GM20000 (cell line): Measurements from ENCODE around the gene YIPF5.

ENCODE experiments used
- DNase-seq: peaks from one replicate; pipeline ENCODE4 v3.0.0; 2012; ENCODE audit warnings: low spot score
- TF ChIP-seq, protein P1 (sequence below): IDR thresholded peaks from 2 replicates; pipeline ENCODE4 v1.5.1; 2012; ENCODE audit warnings: mild to moderate bottlenecking, control low read depth; ENCODE audit errors: extremely low read depth, missing control alignments

YIPF5 gene

DNA sequence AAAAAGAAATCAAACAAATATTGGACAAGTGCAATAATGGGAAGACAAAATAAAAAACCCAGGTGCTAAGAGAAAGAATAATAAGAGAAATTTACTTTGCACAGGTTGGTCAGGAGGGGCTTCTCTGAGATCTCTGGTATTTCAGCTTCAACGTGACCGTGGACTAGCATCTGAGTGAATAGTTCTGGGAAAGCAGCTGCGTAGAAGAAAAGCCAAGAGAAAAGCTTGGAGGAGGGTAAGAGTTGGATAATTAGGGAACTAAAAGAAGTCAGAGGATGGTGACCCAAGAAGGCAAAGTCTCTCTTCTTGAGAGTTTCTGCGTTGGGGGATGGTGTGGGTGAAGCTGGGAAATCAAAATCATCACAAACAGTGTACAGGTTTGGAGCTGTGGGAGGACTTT is 41.6 kb downstream of the YIPF5 start:
- TF ChIP-seq, protein P1, sequence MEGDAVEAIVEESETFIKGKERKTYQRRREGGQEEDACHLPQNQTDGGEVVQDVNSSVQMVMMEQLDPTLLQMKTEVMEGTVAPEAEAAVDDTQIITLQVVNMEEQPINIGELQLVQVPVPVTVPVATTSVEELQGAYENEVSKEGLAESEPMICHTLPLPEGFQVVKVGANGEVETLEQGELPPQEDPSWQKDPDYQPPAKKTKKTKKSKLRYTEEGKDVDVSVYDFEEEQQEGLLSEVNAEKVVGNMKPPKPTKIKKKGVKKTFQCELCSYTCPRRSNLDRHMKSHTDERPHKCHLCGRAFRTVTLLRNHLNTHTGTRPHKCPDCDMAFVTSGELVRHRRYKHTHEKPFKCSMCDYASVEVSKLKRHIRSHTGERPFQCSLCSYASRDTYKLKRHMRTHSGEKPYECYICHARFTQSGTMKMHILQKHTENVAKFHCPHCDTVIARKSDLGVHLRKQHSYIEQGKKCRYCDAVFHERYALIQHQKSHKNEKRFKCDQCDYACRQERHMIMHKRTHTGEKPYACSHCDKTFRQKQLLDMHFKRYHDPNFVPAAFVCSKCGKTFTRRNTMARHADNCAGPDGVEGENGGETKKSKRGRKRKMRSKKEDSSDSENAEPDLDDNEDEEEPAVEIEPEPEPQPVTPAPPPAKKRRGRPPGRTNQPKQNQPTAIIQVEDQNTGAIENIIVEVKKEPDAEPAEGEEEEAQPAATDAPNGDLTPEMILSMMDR = no peak
- no peak for DNase-seq

DNA sequence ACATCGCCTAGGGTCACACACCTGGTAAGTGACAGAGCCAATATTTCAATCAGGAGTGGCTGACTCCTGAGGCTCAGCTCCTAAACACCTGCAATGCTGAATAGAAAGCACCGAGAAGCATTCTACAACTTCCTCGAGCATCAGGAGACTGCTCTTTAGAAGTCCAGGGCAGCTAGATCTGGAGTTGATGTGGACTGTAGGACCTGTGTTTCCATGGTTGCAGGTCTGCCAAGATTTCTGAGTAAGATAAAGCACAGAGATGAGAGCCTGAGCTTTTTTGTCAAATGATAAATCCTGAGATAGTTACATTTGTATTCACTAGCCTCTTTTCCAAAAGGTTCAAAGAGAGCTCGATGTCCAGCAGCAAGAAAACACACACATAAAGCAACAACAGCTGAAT is 43.8 kb downstream of the YIPF5 start:
- no peak for DNase-seq
- TF ChIP-seq, protein P1 = no peak

DNA sequence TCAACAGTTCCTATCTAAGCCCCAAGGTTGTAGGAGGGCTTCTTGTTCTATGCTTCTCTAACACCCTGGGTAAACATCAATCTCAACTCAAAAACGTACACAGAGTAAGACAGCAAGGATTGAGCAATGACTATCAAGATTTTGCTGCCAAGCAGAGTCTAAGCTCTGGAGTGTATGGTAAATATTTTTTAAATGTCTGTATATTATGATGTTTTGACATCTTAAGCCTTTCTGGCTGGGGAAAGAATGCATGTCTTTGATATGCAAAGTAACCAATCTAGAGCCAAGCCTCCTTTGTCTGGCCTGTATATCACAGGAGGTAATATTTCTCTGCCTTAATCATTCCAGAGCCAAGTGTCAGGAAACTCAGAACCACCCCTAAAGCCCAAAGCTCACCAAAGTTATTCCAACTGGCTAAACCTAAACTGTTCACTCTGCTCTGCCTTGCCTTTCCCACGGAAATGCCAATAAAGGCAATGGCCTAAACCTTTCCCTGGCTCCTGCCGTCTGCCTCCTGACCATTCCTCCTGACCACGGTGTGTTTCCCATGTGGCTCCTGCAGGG is 45.2 kb downstream of the YIPF5 start:
- no peak for DNase-seq
- TF ChIP-seq, protein P1 = no peak

DNA sequence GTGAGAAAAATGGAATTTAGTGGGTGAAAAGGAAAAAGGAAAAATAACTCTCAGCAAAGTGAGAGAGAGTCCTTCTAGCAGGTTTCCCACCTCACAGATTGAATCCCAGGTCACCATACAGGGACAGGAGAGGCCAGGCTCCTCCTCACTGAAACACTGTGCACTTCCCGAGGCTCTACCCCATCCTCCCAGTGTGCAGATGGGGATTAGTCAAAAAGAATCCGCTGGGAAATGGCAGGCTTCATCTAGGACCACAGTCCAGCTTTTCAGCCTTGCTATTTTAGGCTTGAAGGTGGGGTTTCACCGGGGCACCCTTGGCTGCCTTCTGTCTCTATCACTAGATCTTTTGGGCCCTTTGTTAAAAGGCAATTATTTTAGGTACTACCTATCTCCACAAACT is 47.8 kb downstream of the YIPF5 start:
- DNase-seq = no peak

DNA sequence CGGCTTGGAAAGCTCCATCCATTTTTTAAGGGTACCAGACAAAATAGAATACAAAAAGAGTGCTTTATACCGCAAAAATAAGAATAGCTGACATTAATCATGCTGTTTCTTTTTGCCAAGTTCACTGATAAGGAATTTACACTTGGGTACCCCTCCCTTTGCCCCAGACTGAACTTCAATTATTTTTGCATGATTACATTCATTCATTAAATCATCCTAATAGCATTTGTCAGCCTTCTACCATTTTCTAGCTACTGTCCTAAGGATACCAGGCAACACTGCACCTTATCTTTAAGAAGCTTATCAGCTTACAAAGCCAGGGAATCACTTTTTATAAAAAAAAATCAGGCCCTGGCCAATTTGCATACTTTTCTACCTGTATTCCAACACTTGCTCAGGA is 48.4 kb downstream of the YIPF5 start:
- DNase-seq = no peak
- TF ChIP-seq, protein P1 = no peak

More for the DNA sequence above, 47.8 kb downstream of the YIPF5 start:
- TF ChIP-seq, protein P1 = no peak

DNA sequence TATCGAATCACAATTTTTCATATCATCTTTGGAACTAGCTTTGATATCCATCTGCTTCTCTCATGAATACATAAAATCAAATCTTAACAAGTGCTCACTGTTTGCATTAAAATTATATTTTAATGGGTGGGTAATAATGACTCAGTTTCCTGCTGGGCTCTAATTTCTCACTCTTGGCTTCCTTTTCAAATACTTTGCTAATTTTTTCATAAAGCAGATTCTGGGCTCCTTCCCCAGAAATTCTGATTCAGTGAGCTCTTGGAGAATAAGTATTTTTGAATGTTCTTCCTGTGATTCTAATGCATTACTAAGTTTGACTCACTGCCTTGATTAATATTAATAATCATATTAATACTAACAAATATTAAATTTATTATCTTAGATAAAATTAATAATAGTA is 48.9 kb downstream of the YIPF5 start:
- TF ChIP-seq, protein P1 = no peak
- DNase-seq = no peak

DNA sequence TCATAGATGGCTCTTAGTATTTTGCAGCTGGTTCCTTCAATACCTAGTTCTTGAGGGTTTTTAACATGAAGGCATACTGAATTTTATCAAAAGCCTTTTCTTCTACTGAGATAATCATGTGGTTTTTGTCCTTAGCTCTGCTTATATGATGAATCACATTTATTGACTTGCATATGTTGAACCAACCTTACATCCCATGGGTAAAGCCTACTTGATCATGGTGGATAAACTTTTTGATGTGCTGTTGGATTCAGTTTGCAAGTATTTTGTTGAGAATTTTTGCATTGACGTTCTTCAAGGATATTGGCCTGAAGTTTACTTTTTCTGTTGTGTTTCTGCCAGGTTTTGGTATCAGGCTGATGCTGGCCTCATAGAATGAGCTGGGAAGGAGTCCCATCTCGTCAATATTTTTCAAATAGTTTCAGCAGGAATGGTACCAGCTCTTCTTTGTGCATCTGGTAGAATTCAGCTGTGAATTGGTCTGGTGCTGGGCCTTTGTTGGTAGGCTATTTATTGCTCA is 49.7 kb downstream of the YIPF5 start:
- TF ChIP-seq, protein P1 = no peak
- no peak for DNase-seq
